ENCODE results near the gene CTBS.
"Not testable (repeated sequence)": the region's sequence is repeated elsewhere in the genome, so short reads cannot be mapped to it uniquely, and the experiment has no call there.

CTBS gene

GRCh38 chr1:84598418-84598817 is 24.2 kb upstream of the CTBS start:
- TF ChIP-seq MYC (IDR thresholded peaks at IDR 0.05; ENCODE audit: low read depth, low read length) (no peak), CTCF (IDR thresholded peaks at IDR 0.05; ENCODE audit: low read depth, low read length) (no peak), POLR2A (IDR thresholded peaks at IDR 0.05; ENCODE audit: extremely low read depth, insufficient read length) (no peak), MAX (IDR thresholded peaks at IDR 0.05; ENCODE audit: low read depth, low read length) (no peak)
- DNase-seq (ENCODE audit: low read depth), result no peak
- H3K4me3 ChIP-seq (ENCODE audit: low read depth, low read length), result no peak overlapping the region

GRCh38 chr1:84597011-84597410 is 22.8 kb upstream of the CTBS start:
- DNase-seq (ENCODE audit: low read depth), result no peak
- TF ChIP-seq MYC (IDR thresholded peaks at IDR 0.05; ENCODE audit: low read depth, low read length) (no peak), CTCF (IDR thresholded peaks at IDR 0.05; ENCODE audit: low read depth, low read length) (no peak), POLR2A (IDR thresholded peaks at IDR 0.05; ENCODE audit: extremely low read depth, insufficient read length) (no peak), MAX (IDR thresholded peaks at IDR 0.05; ENCODE audit: low read depth, low read length) (no peak)
- no peak overlapping the region for H3K4me3 ChIP-seq (ENCODE audit: low read depth, low read length)

GRCh38 chr1:84594959-84595358 is 20.7 kb upstream of the CTBS start:
- not testable (repeated sequence) for DNase-seq (ENCODE audit: low read depth); H3K4me3 ChIP-seq (ENCODE audit: low read depth, low read length)

DNA sequence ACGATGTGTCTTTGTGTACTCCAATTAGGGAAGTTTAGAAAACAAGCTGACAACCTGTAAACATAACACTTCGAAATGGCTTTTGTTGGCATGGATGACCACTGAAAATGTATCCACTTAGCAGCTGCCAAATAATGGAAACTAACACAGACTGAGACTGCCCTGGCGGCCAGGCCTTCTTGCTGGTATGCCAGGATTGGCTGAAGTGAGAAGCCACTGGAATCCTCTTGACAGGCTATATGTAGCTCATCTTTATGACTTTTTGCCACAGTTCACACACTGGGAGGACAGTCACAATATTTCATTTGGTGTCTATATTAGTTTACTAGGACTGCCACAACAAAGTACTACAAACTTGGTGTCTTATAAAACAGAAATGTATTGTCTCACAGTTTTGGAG is 12.9 kb upstream of the CTBS start:
- no peak overlapping the region for H3K4me3 ChIP-seq (ENCODE audit: low read depth, low read length)
- DNase-seq (ENCODE audit: low read depth), result no peak
- TF ChIP-seq CTCF (IDR thresholded peaks at IDR 0.05; ENCODE audit: low read depth, low read length), result no peak
- TF ChIP-seq POLR2A (IDR thresholded peaks at IDR 0.05; ENCODE audit: extremely low read depth, insufficient read length), result no peak
- TF ChIP-seq MYC (IDR thresholded peaks at IDR 0.05; ENCODE audit: low read depth, low read length), result no peak
- TF ChIP-seq MAX (IDR thresholded peaks at IDR 0.05; ENCODE audit: low read depth, low read length), result no peak

DNA sequence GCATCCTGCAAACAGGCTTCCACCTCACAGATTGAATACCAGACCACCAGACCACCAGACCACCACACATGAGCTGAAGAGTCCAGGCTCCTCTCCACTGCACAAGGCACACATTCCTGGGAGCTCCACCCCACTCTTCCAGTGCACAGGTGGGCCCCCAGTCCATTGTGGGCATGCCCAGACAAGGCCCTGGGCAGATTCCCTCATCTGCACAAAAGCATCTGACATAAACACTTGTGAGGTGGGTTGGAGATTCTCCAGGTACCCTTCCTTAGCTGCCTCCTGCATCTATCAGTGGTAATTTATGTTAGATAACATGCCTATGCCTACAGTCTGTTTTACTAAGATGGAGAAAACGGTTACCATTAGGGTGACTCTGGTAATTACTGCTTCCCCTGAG is 11.6 kb upstream of the CTBS start:
- no peak for DNase-seq (ENCODE audit: low read depth)
- TF ChIP-seq MYC (IDR thresholded peaks at IDR 0.05; ENCODE audit: low read depth, low read length), result no peak
- TF ChIP-seq MAX (IDR thresholded peaks at IDR 0.05; ENCODE audit: low read depth, low read length), result no peak
- no peak for TF ChIP-seq CTCF (IDR thresholded peaks at IDR 0.05; ENCODE audit: low read depth, low read length)
- no peak for TF ChIP-seq POLR2A (IDR thresholded peaks at IDR 0.05; ENCODE audit: extremely low read depth, insufficient read length)

DNA sequence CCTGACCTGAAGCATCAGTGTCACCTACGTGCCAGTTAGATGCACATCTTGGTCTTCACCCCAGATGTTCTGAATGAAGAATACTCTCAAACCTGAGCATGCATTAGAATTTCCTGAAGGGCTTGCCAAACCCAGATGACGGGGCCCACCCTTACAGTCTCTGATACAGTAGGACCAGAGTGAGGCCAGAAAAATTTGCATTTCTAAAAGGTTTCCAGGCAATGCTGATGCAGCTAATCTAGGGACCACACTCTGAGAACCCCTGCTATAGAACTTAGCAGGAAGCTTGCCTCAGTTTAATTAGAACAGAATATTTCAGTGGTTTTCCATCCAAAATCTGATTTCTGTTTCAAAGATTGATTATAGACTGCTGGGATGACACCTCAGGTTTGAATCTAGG is 9.9 kb upstream of the CTBS start:
- TF ChIP-seq MYC (IDR thresholded peaks at IDR 0.05; ENCODE audit: low read depth, low read length) (no peak), POLR2A (IDR thresholded peaks at IDR 0.05; ENCODE audit: extremely low read depth, insufficient read length) (no peak), MAX (IDR thresholded peaks at IDR 0.05; ENCODE audit: low read depth, low read length) (no peak), CTCF (IDR thresholded peaks at IDR 0.05; ENCODE audit: low read depth, low read length) (no peak)
- no peak overlapping the region for H3K4me3 ChIP-seq (ENCODE audit: low read depth, low read length)

More for the DNA sequence above, 11.6 kb upstream of the CTBS start:
- no peak overlapping the region for H3K4me3 ChIP-seq (ENCODE audit: low read depth, low read length)

More for the DNA sequence above, 9.9 kb upstream of the CTBS start:
- no peak for DNase-seq (ENCODE audit: low read depth)

Measured in NB4 (cell line).